GM12872 (cell line): Measurements from ENCODE around the gene C19orf12.

Experiments used
- TF ChIP-seq, protein P1 (sequence below): IDR thresholded peaks from 3 replicates; pipeline ENCODE4 v1.5.1; 2011; ENCODE audit warnings: low read depth, mild to moderate bottlenecking, low read length, moderate library complexity; ENCODE audit not compliant: insufficient read depth

C19orf12 gene

DNA sequence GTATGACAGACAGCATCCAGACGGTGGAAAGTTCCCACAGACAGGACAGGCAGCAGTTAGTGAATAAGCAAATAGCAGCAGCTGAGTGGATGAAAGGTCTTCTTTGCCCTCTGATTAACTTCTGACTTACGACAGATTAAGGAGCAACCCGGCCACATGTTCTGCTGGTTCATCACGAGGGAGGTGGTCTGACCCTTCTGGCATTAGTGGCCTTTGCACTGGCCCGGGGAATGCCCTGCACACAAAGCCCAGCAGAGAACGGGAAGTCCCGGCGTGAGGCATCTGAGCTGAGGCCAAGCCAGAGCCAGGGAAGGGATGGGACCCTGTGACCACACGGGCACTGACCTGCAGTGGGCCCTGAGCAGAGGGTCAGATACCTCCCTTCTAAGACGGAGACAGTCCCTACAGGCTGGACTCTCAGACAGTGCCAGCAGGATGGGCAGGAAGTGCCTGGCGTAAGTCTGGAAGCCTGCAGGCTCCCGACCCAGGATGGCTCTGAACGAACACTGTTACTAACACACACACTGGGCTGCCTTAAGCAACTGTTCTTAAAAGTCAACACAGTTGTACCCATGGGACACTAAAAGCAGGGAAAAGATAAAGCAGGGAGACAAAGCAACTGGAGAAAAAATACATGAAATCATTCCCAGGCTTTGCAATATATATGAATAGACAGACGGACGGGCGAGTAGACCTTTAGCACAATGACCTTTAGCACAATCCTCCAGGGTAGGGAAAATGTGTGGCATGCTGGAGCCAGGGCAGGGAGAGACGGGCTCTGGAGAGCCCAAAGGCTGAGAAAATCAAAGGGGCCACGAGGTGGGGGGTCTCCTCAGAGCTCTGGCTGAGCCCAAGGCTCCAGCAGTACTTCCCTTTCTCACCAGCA is 6.3 kb downstream of the C19orf12 start:
- TF ChIP-seq, protein P1, sequence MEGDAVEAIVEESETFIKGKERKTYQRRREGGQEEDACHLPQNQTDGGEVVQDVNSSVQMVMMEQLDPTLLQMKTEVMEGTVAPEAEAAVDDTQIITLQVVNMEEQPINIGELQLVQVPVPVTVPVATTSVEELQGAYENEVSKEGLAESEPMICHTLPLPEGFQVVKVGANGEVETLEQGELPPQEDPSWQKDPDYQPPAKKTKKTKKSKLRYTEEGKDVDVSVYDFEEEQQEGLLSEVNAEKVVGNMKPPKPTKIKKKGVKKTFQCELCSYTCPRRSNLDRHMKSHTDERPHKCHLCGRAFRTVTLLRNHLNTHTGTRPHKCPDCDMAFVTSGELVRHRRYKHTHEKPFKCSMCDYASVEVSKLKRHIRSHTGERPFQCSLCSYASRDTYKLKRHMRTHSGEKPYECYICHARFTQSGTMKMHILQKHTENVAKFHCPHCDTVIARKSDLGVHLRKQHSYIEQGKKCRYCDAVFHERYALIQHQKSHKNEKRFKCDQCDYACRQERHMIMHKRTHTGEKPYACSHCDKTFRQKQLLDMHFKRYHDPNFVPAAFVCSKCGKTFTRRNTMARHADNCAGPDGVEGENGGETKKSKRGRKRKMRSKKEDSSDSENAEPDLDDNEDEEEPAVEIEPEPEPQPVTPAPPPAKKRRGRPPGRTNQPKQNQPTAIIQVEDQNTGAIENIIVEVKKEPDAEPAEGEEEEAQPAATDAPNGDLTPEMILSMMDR: no peak

DNA sequence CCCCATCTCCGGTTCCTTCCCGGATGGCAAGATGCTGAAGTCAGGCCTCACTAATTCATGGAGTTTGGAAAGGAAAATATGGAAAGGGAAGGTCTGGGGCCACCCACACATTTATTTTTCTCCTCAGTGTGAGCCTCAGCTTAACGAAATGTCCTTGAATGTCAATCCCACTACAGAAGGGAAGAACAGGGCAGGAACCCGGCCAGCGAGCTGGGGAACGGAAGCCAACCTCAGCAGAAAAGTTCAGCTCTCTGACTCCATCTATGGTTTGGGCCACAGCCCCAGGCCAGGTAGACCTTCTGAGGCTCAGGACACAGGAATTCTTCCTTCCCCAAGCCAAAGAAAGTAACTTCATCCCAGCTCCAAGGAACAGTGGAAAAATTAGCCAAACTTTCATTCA is 8.4 kb downstream of the C19orf12 start:
- TF ChIP-seq, protein P1: no peak

DNA sequence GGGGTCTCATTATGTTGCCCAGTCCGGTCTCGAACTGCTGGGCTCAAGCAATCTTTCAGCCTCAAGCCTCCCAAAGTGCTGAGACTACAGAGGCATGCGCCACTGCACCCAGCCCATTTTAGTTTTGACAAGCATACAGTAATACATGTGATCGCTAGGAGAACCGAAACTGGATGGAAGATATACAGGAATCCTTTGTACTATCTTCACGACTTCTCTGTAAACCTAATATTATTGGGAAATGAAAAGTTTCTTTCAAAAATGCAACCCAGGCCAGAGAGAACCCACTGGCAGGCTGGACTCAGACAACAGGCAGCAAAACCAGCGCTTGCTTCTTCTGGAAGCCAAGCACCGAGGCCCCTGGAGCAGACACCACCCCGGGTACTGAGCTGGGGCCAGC is 9.4 kb downstream of the C19orf12 start:
- TF ChIP-seq, protein P1: no peak

DNA sequence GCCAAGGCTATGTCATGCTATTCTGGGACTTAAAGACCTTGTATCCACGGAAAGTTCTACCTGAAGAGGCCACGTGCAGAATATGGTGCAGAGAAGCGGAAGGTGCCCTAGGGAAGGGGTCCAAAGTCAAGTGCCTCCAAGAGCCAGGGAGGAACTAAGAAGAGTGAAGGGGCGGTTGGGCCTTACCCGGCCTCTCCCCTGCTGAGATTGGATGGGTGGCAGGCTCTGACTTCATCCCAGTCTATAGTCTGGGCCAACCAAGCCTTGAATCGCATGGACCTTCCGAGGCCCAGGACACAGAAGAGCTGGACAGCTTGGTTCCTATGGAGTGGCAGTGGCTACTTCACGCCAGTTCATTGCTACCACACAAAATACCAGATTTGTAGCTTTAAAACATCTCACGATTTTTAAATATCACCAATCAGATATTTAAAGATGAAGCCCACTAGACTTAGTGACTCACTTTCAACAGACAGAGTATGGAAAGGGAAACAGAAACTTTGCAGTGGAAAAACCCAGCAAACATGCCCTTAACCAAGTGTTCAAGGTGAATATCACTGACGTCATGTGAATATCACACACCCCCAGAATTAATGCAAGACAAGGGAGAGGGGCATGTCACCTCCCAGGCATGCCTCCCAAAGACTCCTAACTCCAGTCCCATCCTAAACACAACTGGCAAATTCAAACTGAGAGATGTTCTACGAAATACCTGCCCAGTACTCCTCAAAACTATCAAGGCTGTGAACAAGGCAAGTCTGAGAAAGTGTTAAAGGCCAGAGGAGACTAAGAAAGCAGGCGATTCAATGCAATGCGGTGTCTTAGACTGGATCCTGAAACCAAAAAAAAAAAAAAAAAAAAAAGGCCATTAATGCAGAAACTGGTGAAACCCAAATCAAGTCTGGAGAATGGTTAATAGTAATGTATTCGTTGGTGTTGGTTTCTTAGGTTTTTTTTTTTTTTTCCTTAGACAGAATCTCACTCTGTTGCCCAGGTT is 10.2 kb downstream of the C19orf12 start:
- TF ChIP-seq, protein P1: no peak

DNA sequence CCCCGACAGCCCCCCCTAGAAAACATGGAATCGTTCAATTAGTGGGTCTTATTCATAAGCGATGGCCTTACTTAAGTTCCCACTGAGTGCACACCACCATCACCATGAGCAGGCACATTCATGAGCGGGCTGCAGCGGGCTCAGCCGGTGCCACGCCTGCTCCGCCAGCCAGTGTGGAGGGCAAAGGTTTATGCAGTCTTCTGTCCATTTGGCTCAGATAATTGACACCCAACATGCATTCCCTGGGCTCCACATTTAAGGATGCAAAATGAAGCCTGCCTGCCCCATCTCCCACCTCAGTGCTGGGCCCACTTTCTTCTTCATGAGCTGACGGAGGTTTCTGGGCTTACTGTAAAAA is 12.1 kb downstream of the C19orf12 start:
- TF ChIP-seq, protein P1: no peak

DNA sequence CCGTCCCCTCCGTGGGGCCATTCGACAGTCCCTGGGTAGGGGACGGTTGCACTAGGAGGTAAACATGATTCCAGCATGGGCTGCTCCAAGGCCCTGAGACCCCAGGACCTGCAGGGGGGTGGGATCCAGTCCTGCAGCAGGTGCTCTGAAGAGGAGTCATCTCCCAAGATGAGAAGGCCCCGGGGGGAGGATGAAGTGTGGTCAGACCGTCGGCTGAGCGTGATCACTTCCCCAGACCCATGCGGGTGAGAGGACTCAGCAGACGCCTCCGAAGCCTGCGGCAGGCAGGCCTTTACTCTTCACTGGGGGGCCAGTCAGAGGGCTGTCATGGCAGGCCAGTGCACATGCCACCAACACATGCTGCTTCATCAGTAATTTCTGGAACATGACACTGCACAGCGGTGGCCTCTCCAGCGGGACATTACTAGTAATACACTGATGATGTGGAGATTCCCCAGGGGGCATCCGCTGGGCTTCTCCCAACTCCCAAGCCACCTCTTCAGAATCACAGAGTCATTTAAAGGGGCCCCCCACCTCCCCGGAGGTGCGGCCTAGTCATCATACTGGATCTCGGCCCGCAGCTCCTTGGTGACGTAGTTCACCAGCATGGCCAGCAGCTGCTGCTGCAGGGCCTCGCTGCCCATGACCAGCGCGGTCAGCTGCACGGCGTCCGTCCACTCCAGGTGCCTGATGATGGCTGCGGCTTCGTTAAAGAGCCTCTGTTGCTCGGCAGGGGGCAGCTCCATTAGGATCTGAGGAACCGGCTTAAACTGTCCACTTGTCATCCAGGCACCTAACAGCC is 12.7 kb downstream of the C19orf12 start:
- TF ChIP-seq, protein P1: no peak
